GM08714 (cell line): ENCODE results near the gene SHROOM3.

Experiments used
- H3K4me3 ChIP-seq: fragments of 200-500 bp; sonication (Bioruptor generic); 2 replicates; pipeline ENCODE4 v1.5.1; 2014; ENCODE audit warnings: mild to moderate bottlenecking, low read length, inconsistent platforms
- ZNF274 ChIP-seq: IDR thresholded peaks from 2 replicates; pipeline ENCODE4 v1.6.1; 2012; ENCODE audit warnings: mild to moderate bottlenecking, low read depth, low read length

Gene SHROOM3

DNA sequence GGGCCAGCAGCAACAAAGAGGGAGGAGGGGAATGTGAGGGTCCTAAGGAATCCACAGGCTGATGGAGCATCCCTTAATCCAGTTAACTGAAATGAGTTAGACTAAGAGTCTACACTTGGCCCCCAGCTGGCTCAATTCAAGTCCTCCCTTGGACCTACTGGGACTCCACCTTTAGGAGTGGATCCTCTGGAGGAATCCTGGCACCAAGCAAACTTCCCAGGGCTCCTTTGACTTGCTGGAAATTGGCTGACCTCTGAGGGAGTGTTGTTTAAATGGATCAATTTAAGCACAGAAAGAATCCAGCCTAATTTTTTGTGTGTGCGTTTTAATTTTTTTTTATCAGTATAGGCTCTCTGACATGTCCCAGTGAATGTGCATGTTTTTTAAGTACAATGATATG lies 114.7 kb downstream of the SHROOM3 start:
- no peak overlapping the region for H3K4me3 ChIP-seq
- TF ChIP-seq ZNF274: no peak

DNA sequence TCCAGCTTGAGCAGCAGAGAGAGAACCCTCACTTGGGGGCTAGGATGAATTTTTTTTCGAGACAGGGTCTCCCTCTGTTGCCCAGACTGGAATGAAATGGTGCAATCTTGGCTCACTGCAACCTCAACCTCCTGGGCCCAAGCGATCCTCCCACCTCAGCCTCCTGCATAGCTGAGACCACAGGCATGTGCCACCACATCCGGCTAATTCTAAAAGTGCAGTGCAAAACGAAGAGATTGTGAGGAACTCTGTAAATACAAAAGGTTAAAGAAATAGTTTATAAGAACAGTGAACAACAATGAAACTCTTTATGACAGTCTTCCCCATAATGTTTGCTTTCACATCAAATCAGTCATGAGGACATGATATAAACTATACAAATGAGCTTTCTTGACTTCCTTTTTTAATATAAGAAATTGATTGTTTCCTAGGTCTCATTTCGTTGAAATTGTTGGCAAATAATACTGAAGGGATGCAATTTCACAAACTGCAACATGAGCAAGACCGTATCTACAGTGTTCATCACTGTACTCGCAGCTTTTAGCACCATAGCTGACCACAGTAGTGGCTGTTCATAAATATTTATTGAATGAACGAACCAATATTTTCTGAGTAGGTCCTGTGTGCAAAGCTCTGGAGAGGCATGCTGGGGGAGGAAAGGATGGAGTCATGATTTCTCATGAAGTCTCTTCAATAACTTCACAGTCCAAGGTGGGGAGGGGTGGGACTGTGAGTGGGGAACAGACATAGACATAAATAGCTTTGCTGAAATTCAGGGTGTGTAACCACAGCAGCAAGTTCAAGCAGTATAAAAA lies 116.1 kb downstream of the SHROOM3 start:
- no peak for TF ChIP-seq ZNF274
- H3K4me3 ChIP-seq: no peak overlapping the region

DNA sequence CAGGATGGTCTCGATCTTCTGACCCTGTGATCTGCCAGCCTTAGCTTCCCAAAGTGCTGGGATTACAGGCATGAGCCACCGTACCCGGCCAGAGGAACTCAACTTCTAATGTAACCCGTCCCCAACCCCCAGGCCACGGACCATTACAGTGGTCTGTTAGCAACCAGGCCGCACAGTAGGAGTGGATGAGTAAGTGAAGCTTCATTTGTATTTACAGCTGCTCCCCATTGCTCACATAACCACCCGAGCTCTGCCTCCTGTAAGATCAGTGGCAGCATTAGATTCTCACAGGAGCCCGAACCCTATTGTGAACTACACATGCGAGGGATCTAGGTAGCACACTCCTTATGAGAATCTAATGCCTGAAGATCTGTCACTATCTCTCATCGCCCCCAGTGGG lies 119.6 kb downstream of the SHROOM3 start:
- H3K4me3 ChIP-seq: no peak overlapping the region
- TF ChIP-seq ZNF274: no peak

DNA sequence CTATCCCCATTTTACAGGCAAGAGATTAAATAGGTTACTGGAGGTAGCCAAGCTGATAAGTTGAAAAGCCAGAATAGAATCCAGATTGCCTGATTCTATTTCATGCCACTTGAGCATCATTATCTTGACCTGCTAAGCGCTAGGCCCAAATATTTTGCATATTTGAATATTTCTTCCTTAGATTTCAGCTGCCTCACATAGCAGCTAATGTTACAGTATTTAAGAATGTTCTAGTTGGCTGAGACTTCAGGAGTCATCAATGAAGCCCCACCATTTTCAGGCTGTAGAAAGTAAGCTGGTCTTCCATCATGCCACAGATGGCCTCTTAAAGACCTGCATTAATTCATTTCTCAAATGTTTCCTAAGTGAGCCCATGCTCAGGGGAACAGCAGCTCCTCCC lies 121.4 kb downstream of the SHROOM3 start:
- no peak overlapping the region for H3K4me3 ChIP-seq
- TF ChIP-seq ZNF274: no peak

DNA sequence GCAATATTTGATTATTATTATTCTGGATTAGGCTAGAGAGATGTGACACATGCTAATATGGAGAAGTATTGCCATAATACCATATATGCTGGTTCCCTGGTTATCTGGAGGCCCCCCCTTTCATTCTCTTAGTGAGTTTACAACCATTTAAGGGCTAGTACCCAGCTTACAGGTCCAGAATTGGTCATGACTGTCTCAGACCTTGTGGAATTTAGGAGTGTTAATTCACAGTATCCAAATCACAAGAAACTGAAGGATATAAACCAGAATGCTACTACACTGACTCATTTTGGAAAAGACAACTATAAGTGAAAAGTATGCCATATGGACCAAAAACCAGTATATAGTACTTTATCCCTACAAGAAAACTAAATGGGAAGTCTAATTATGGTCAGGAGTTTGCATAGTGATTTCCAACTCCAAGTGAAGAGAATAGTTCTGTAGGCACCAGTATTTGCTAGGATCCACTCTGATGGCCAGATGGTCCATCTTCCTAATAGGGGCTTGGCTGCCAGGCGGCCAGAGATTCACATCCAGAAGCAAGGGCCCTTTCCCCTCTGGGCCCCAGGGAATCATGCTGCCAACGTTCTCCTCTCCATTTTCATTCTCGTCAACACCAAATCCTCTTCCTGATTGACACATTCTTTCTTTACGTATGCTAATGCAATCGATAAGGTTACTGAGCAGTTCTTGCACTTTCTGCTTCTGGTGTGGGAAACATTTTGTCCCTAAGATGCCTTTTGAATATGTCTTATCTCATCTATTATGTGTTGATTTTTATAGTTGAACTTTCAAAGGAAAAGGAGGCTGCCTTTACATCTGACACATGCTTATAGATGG lies 123.6 kb downstream of the SHROOM3 start:
- TF ChIP-seq ZNF274: no peak

DNA sequence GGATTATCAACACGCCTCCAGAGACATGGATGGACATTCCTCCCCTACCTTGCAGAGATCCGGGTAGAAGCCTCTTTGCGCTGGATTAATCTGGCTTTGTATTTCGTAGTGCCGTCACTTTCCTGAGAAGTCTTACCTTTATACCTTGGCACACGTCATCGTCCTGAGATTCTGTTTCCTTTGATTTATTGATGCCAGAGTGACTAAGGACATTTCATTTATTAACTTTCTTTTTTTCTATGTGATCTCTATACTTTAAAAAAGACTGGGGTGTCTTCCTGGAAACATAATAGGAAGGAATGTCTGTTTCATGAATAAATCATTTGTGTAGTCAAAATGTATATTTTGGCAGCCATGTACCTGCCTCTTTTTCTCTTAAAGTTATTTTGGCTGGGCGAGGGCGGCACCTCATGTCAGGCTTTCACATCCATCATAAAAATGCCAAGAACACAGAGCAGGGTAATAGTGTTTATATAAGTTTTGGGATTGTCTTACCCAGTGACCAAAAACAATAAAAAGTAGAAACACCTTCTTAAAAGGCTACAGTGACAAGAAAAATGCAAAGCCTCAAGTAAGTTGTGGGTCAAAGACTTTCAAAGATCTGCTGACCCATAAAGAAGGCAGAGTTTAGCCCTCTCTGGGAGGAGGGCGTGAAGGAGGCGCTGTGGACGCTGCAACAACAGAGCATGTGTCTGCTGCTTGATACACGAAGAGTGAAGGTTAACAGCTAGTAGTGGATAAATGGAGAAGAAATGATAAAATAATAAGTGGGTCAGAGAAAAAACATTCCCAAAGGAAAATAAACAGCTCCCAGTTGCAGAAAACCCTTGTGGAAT lies 124.4 kb downstream of the SHROOM3 start:
- TF ChIP-seq ZNF274: no peak
- no peak overlapping the region for H3K4me3 ChIP-seq

More for the DNA sequence above, 123.6 kb downstream of the SHROOM3 start:
- H3K4me3 ChIP-seq: no peak overlapping the region

DNA sequence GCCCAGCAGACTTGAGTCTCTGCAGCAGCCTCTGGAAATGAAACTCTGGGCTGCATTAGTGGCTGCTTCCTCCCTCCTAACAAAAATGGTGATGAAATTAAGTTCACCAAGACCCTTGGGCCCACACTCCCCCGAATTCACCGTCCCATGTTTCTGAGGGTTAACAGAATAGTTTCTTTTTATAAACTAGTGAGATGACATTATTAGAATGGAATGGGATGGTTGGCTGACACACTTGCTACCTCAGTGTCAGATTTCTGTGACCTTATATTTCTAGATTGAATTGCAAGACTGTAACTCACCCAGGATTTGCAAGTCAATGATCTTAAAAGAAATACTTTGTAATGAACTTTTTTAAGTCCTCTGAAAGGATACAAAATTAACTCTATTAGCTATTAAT lies 127.1 kb downstream of the SHROOM3 start:
- no peak for TF ChIP-seq ZNF274

DNA sequence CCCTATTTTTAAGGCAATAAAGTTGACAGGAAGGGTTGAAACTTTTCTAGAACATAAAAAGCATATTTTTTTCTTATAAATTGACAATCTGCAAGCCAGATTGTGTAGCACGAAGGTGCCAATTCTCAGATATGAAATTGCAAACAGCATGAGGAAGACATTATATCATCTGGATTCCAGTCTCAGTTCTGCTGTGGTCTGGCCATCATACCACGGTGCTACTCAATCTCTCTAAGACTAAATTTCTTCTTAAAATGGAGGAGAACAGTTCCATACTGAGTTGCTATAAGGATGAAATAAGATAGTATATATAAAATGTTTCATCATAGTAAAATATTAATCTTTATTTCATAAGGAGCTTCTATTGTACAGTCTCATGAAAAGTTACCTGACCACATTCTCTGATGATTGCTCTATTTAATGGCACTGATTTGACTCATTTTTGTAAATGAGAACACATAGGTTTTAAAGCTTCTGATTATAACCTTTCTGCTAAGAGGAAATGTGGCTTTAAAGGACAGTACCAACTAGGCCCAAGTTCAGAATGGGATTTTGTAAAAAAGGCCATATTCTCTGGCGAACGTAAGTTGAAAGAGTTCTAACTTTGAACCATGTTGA lies 127.9 kb downstream of the SHROOM3 start:
- no peak overlapping the region for H3K4me3 ChIP-seq
- no peak for TF ChIP-seq ZNF274

More for the DNA sequence above, 127.1 kb downstream of the SHROOM3 start:
- H3K4me3 ChIP-seq: no peak overlapping the region

DNA sequence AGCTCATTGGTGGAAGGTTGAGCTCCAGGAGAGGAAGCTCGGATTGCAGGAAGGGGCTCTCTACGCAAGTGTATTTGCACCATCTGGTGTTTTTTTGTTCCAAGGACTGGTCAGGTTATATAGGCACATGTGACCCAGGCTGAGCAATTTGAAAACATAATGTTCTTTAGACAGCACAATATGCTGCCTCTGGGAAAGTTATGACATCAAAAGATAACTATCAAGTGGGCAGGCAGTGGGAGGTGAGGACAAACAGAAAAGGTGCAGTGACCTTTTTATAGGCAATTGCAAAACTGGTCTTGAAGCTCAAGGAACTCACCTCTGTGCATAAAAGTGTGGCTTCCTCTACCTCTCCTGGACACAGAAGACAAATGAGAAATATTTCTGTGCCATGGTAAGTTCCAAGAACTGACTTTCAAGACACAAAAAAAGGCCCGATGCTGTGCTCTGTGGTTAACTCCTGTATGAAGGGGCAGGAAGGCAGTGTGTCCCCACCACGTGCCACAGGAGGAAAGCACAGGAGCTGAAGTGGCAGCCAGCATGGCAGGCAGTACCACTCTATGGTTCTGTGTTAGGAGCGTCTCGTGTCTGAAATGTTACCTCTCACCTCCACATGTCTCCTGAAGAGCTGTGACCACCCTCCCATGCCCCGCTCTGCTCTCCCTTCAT lies 128.6 kb downstream of the SHROOM3 start:
- no peak overlapping the region for H3K4me3 ChIP-seq
- no peak for TF ChIP-seq ZNF274

DNA sequence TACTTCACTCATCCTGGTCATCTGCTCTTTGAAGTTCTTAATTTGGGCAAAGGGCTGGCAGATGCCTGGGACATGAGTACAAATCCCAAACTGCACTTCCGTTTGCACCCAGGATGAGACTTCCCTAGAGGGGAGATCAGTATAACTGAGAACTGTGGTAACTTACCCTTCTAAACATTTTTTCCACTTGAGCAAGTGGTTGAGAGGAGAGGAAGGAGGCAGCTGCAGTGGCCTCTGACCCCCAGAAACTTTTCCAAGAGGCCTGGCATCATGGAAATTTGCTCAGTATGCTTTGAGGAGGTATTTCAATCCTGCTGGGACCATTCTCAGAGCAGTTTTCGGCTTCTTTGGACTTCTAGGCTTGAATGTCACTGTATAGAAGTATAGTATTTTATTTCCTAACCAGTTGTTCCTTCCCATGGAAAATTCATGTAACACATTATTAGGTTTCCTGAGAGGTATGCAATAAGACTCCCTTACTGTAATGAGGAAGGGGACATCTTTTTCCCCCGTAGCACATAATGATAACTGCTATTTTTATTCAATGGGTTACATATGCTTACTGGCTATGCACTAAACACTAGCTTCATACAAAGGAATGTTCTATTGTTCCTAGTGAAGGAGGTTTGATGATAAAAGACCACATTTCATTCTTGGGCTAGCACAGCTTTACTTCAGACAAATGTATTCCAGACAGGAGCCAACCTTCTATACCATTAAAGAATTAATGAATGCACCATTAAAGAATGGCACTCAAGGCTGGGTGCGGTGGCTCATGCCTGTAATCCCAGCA lies 129.3 kb downstream of the SHROOM3 start:
- no peak overlapping the region for H3K4me3 ChIP-seq
- no peak for TF ChIP-seq ZNF274

DNA sequence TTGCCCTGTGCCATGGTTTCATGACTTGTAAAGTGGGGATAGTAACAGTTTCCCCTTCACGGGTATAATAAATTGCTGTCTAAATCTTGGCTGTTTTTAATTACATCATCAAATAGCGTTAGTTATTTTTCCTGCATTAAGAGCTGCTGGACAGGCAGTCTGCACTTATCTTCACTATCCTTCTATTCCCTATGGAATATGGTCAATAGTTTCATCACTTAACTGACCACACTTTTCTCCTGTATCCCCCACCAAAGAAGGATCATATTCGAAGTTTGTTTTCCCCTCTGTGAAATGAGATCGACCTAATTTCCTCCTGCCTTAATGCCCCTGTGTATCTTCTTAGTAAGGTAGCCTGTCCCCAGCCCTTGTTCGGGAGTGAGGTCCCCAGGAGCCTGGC lies 133.2 kb downstream of the SHROOM3 start:
- no peak for TF ChIP-seq ZNF274
- H3K4me3 ChIP-seq: no peak overlapping the region

DNA sequence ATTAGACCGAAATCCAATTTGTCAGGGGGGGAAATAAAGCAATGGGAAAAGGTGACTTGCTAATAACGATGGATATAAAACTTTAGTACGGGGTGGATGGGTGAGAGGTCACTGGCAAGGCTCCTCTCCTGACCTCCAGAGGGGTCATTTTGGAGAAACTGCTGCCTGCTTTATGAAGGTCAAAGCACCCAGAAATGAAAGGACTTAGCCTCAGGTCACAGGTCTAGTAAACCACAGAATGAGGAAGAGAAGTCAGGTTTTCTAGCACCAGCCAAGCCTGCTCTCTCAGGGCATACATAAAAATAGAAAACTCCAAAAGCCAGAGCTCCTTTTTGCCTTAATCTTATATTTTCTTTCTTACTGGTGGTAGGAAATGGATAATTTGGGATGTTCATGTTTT lies 134.2 kb downstream of the SHROOM3 start:
- H3K4me3 ChIP-seq: no peak overlapping the region
- no peak for TF ChIP-seq ZNF274

DNA sequence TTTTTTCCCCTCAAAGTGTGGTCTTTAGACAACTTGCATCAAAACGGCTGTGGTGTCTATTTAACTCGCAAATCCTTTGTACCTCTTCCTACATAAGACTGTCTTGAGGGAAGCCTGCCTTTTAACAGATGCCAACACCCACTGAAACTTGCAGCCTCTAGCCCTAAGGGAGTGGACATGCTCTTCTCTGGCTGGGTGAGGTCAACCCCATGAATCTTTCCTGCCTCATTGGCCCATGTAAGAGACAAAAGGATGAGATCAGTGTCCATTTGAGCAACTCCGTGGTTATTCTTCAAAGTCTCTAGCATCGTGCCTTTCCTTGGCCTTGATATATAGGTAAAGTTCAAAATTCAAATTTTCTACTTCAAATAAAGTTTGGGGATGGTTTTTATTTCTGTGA lies 134.7 kb downstream of the SHROOM3 start:
- no peak for TF ChIP-seq ZNF274
- no peak overlapping the region for H3K4me3 ChIP-seq
